KG1 (cell line): ENCODE data around the gene SHB.

Experiments used
- DNase-seq: peaks from one replicate; lab custom pipeline; 2025; lab: John Stamatoyannopoulos, UW

Gene SHB

GRCh38 chr9:38008168-38009034 lies 60.6 kb downstream of the SHB start:
- DNase-seq: peak; percentile 27

GRCh38 chr9:38007016-38007415 lies 62.0 kb downstream of the SHB start:
- no peak for DNase-seq

- DNase-seq: no peak
These were observed 62.9 kb downstream of the SHB start for GRCh38 chr9:38006163-38006562.

GRCh38 chr9:38004809-38005560 lies 64.0 kb downstream of the SHB start:
- DNase-seq: no peak

- no peak for DNase-seq
These were observed 64.8 kb downstream of the SHB start for GRCh38 chr9:38003946-38004808.

- no peak for DNase-seq
These were observed 65.8 kb downstream of the SHB start for GRCh38 chr9:38003230-38003629.

GRCh38 chr9:38001430-38001829 lies 67.6 kb downstream of the SHB start:
- DNase-seq: no peak

GRCh38 chr9:38000735-38001134 lies 68.3 kb downstream of the SHB start:
- no peak for DNase-seq

GRCh38 chr9:38000332-38000731 lies 68.7 kb downstream of the SHB start:
- DNase-seq: no peak

GRCh38 chr9:37999588-38000189 lies 69.3 kb downstream of the SHB start:
- no peak for DNase-seq

GRCh38 chr9:37998881-37999587 lies 70.0 kb downstream of the SHB start:
- DNase-seq: no peak

GRCh38 chr9:37997636-37998374 lies 71.2 kb downstream of the SHB start:
- DNase-seq: no peak

- DNase-seq: no peak
These were observed 72.2 kb downstream of the SHB start for GRCh38 chr9:37996819-37997217.

GRCh38 chr9:37995961-37996818 lies 72.8 kb downstream of the SHB start:
- DNase-seq: no peak

GRCh38 chr9:37995348-37995737 lies 73.7 kb downstream of the SHB start:
- DNase-seq: no peak

GRCh38 chr9:37994639-37995347 lies 74.2 kb downstream of the SHB start:
- peak; percentile 42 for DNase-seq

GRCh38 chr9:37992924-37993349 lies 76.1 kb downstream of the SHB start:
- DNase-seq: peak; percentile 30

- DNase-seq: no peak
These were observed 78.5 kb downstream of the SHB start for GRCh38 chr9:37990404-37991015.
